ENCODE results near the gene COP1. TPM values are rescaled to one million over a fixed set of nuclear protein-coding genes. Genes with fewer than 3 reads are reported as not detected.

Gene COP1
- total RNA-seq, 2 experiments from 2014 or later: 41.7 to 48.3 TPM

- H3K27ac Mint-ChIP-seq: no peak overlapping the region
- peaks cover 59% of the 10 kb centered on the region for H3K36me3 Mint-ChIP-seq (ENCODE audit: low read depth)
- ChIA-PET POLR2A (no interaction called here), CTCF (no interaction called here)
- peaks cover 31% of the 10 kb centered on the region for H3K4me1 Mint-ChIP-seq (ENCODE audit: low read depth)
- no peak for ATAC-seq
- H3K27me3 Mint-ChIP-seq (ENCODE audit: low read depth): no peaks in the 10 kb centered on the region
- DNase-seq: no peak
- H3K4me3 Mint-ChIP-seq: no peak overlapping the region
- H3K9me3 Mint-ChIP-seq (ENCODE audit: insufficient read depth): no peaks in the 10 kb centered on the region
Observed at GRCh38 chr1:176164014-176164678, 42.9 kb downstream of the COP1 start.

DNA sequence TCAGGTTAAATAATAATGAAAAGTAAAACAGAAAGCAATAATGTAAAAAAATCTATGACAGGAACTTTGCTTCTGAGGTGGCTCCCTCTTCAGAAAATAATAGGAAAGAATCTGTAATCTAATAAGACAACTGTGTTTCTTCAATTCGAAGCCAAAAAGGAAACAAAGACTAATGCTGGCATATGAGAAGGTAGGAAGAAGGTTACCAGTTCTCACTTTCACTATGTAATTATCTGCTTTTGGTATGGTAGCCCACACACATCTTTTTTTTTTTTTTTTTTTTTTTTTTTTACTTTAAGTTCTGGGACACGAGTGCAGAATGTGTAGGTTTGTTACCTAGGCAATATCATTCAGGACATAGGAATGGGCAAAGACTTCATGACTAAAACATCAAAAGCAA lies 47.1 kb downstream of the COP1 start:
- ChIA-PET POLR2A (interaction anchor here (1.4 kb wide), 1 partner anchor 48 kb away, joined by 5 read pairs; the partner anchor contains the start of gene COP1), CTCF (no interaction called here)
- Mint-ChIP-seq H3K4me3 (no peak overlapping the region), H3K27ac (peak overlapping the region; percentile 46), H3K27me3 (ENCODE audit: low read depth) (no peaks in the 10 kb centered on the region), H3K9me3 (ENCODE audit: insufficient read depth) (peaks cover 20% of the 10 kb centered on the region), H3K4me1 (ENCODE audit: low read depth) (peaks cover 28% of the 10 kb centered on the region), H3K36me3 (ENCODE audit: low read depth) (peaks cover 77% of the 10 kb centered on the region)
- ATAC-seq (no peak), DNase-seq (no peak)

- no peak for ATAC-seq
- DNase-seq: no peak
- Mint-ChIP-seq H3K27ac (no peak overlapping the region), H3K4me1 (ENCODE audit: low read depth) (peaks cover 18% of the 10 kb centered on the region), H3K4me3 (no peak overlapping the region), H3K36me3 (ENCODE audit: low read depth) (peaks cover 77% of the 10 kb centered on the region), H3K27me3 (ENCODE audit: low read depth) (no peaks in the 10 kb centered on the region), H3K9me3 (ENCODE audit: insufficient read depth) (peaks cover 20% of the 10 kb centered on the region)
- CTCF ChIA-PET: interaction anchor here (1.0 kb wide), 1 partner anchor 50 kb away, joined by 3 read pairs; the partner anchor contains the start of gene COP1
- POLR2A ChIA-PET: no interaction called here
Observed at GRCh38 chr1:176157995-176158394, 49.1 kb downstream of the COP1 start.

- H3K27me3 Mint-ChIP-seq (ENCODE audit: low read depth): no peaks in the 10 kb centered on the region
- no peak overlapping the region for H3K27ac Mint-ChIP-seq
- DNase-seq (no peak), ATAC-seq (no peak)
- ChIA-PET CTCF (no interaction called here), POLR2A (no interaction called here)
- no peak overlapping the region for H3K4me3 Mint-ChIP-seq
- peaks cover 9% of the 10 kb centered on the region for H3K9me3 Mint-ChIP-seq (ENCODE audit: insufficient read depth)
- H3K36me3 Mint-ChIP-seq (ENCODE audit: low read depth): peaks cover 66% of the 10 kb centered on the region
- H3K4me1 Mint-ChIP-seq (ENCODE audit: low read depth): no peaks in the 10 kb centered on the region
Observed at GRCh38 chr1:176149939-176150807, 56.9 kb downstream of the COP1 start.

DNA sequence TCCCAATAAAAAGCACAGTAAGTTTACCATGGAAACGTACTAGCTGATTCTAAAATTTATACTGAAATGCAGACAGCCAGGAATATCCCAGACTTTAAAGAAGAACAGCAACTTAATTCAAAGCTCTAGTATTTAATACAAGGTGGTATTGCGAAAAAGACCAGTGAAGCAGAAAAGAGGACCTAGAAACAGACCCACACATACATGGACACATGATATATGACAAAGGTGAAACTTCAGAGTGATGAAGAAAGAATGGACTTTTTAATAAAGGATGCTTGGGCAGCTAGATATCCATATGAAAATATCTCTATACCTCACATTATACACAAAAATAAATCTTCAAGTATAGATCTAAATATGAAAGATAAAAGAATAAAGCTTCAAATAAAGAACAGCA lies 62.6 kb downstream of the COP1 start:
- ChIA-PET POLR2A (no interaction called here), CTCF (no interaction called here)
- no peak overlapping the region for H3K27ac Mint-ChIP-seq
- peaks cover 3% of the 10 kb centered on the region for H3K4me1 Mint-ChIP-seq (ENCODE audit: low read depth)
- DNase-seq (no peak), ATAC-seq (no peak)
- peaks cover 64% of the 10 kb centered on the region for H3K36me3 Mint-ChIP-seq (ENCODE audit: low read depth)
- no peaks in the 10 kb centered on the region for H3K27me3 Mint-ChIP-seq (ENCODE audit: low read depth)
- H3K4me3 Mint-ChIP-seq: no peak overlapping the region
- peaks cover 9% of the 10 kb centered on the region for H3K9me3 Mint-ChIP-seq (ENCODE audit: insufficient read depth)

DNA sequence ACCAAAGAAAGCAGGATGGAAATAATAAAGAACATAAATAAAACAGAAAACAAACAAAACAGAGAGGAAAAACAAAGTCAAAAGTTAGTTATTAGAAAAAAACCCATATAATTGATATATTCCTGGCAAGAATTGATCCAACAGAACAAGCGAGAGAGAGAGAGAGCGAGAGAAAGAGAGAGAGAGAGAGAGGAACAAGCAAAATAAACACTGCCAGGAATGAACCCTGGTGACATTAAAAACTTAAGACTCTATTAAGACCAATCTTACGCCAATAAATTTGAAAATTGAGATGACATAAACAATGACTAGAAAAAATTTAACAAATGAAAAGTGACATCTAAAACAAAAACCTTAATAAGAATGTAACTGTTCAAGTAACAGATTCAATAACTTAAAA lies 64.1 kb downstream of the COP1 start:
- POLR2A ChIA-PET: no interaction called here
- Mint-ChIP-seq H3K4me3 (no peak overlapping the region), H3K27ac (no peak overlapping the region), H3K27me3 (ENCODE audit: low read depth) (no peaks in the 10 kb centered on the region), H3K4me1 (ENCODE audit: low read depth) (peaks cover 3% of the 10 kb centered on the region), H3K36me3 (ENCODE audit: low read depth) (peaks cover 63% of the 10 kb centered on the region), H3K9me3 (ENCODE audit: insufficient read depth) (peaks cover 9% of the 10 kb centered on the region)
- no peak for ATAC-seq
- DNase-seq: no peak
- CTCF ChIA-PET: no interaction called here

DNA sequence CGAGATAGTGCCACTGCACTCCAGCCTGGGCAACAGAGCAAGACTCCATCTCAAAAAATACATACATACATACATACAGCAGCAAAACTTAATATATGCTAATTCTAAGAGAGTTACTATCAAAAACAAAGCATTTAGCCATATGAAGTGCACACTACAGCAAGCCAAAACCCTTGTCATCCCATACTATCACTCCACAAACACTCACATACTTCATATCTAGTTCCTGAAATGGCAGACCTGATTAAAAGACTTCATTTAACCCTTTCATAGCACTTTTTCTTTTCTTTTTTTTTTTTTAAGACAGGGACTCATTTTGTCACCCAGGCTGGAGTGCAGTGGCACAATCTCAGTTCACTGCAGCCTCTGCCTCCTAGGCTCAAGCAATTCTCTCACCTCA lies 65.6 kb downstream of the COP1 start:
- peaks cover 3% of the 10 kb centered on the region for H3K4me1 Mint-ChIP-seq (ENCODE audit: low read depth)
- peaks cover 50% of the 10 kb centered on the region for H3K36me3 Mint-ChIP-seq (ENCODE audit: low read depth)
- CTCF ChIA-PET: no interaction called here
- POLR2A ChIA-PET: no interaction called here
- no peak overlapping the region for H3K4me3 Mint-ChIP-seq
- DNase-seq (no peak), ATAC-seq (no peak)
- no peaks in the 10 kb centered on the region for H3K27me3 Mint-ChIP-seq (ENCODE audit: low read depth)
- H3K27ac Mint-ChIP-seq: no peak overlapping the region
- H3K9me3 Mint-ChIP-seq (ENCODE audit: insufficient read depth): peaks cover 8% of the 10 kb centered on the region

GRCh38 chr1:176136891-176137290 lies 70.2 kb downstream of the COP1 start:
- Mint-ChIP-seq H3K9me3 (ENCODE audit: insufficient read depth) (no peaks in the 10 kb centered on the region), H3K27me3 (ENCODE audit: low read depth) (no peaks in the 10 kb centered on the region), H3K4me3 (no peak overlapping the region), H3K4me1 (ENCODE audit: low read depth) (no peaks in the 10 kb centered on the region), H3K36me3 (ENCODE audit: low read depth) (peaks cover 38% of the 10 kb centered on the region), H3K27ac (no peak overlapping the region)
- no peak for ATAC-seq
- POLR2A ChIA-PET: no interaction called here
- CTCF ChIA-PET: no interaction called here
- DNase-seq: no peak

DNA sequence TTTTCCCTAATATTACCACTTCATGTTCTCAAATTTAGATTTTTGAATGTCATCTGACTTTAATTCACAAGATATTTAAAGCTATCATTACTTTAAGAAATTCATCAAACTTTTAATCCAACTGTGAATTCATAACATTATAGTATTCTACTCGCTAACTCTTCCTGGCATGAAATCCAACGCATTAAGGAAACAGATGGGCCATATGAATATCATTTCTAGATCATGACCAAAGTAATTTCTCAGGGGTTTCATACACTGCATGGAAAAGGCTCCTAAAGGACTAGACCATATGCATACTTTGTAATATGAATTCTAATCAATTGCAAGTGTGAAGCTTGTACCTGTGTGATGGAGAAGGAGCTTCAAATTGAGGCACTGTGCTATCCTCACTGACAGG lies 72.4 kb downstream of the COP1 start:
- Mint-ChIP-seq H3K27me3 (ENCODE audit: low read depth) (no peaks in the 10 kb centered on the region), H3K4me1 (ENCODE audit: low read depth) (no peaks in the 10 kb centered on the region), H3K9me3 (ENCODE audit: insufficient read depth) (no peaks in the 10 kb centered on the region), H3K36me3 (ENCODE audit: low read depth) (peaks cover 32% of the 10 kb centered on the region), H3K27ac (no peak overlapping the region), H3K4me3 (no peak overlapping the region)
- DNase-seq (no peak), ATAC-seq (no peak)
- ChIA-PET POLR2A (no interaction called here), CTCF (no interaction called here)

DNA sequence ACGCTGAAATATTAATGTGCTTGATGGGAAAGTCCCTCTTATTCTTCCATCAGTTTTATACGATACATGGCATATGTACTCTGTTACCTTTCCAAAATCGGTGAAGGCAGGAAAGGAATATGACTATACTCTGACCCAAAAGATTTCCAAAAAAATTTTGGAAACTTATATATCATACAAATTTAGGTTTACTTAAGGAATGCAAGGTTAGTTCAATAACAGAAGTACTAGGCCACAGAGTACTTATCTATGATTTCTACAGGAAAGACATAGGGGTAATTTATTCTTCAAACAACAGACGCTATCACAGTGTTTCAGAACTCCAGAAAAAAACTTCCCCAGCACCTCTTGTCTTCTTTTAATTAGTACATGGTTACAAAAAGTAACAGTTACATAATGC lies 84.8 kb downstream of the COP1 start:
- DNase-seq (no peak), ATAC-seq (no peak)
- no peaks in the 10 kb centered on the region for H3K27me3 Mint-ChIP-seq (ENCODE audit: low read depth)
- H3K9me3 Mint-ChIP-seq (ENCODE audit: insufficient read depth): peaks cover 26% of the 10 kb centered on the region
- ChIA-PET CTCF (no interaction called here), POLR2A (no interaction called here)
- no peak overlapping the region for H3K4me3 Mint-ChIP-seq
- no peaks in the 10 kb centered on the region for H3K4me1 Mint-ChIP-seq (ENCODE audit: low read depth)
- H3K27ac Mint-ChIP-seq: no peak overlapping the region
- peaks cover 44% of the 10 kb centered on the region for H3K36me3 Mint-ChIP-seq (ENCODE audit: low read depth)

GRCh38 chr1:176119549-176119948 lies 87.5 kb downstream of the COP1 start:
- Mint-ChIP-seq H3K4me1 (ENCODE audit: low read depth) (no peaks in the 10 kb centered on the region), H3K27me3 (ENCODE audit: low read depth) (no peaks in the 10 kb centered on the region), H3K27ac (no peak overlapping the region), H3K4me3 (no peak overlapping the region), H3K9me3 (ENCODE audit: insufficient read depth) (peaks cover 18% of the 10 kb centered on the region), H3K36me3 (ENCODE audit: low read depth) (peaks cover 39% of the 10 kb centered on the region)
- ChIA-PET POLR2A (no interaction called here), CTCF (interaction anchor here (1.0 kb wide), 2 partner anchors 10 to 16 kb away, joined by 3 read pairs; no protein-coding TSS in a partner anchor)
- DNase-seq: no peak
- no peak for ATAC-seq

- DNase-seq: no peak
- POLR2A ChIA-PET: no interaction called here
- no peak for ATAC-seq
- Mint-ChIP-seq H3K36me3 (ENCODE audit: low read depth) (peaks cover 38% of the 10 kb centered on the region), H3K27me3 (ENCODE audit: low read depth) (no peaks in the 10 kb centered on the region), H3K4me1 (ENCODE audit: low read depth) (peaks cover 2% of the 10 kb centered on the region), H3K9me3 (ENCODE audit: insufficient read depth) (peaks cover 18% of the 10 kb centered on the region), H3K4me3 (no peak overlapping the region), H3K27ac (no peak overlapping the region)
- CTCF ChIA-PET: interaction anchor here (1.0 kb wide), 2 partner anchors 10 to 17 kb away, joined by 3 read pairs; no protein-coding TSS in a partner anchor
Observed at GRCh38 chr1:176118985-176119384, 88.1 kb downstream of the COP1 start.

All from activated CD8-positive, alpha-beta T cell treated with anti-CD3 and anti-CD28 coated beads, Interleukin-2, amount 10 ng/mL, durations not matched to agents 7 days and 5 days (primary cell).